Forelimb muscle (tissue), 1 donor: Measurements from ENCODE around the gene FYTTD1. TPM values are rescaled to one million over a fixed set of nuclear protein-coding genes. Genes with fewer than 3 reads are reported as not detected.

Experiments used
- DNase-seq: peaks from one replicate; pipeline ENCODE4 v3.0.0-alpha.2; 2013; ENCODE audit warnings: low read depth
- polyA plus RNA-seq: library from polyadenylated mRNA; unstranded; fragments of 120-200 nt; gene quantifications from one replicate; pipeline ENCODE4 v1.2.1, GENCODE V29; 2013; ENCODE audit not compliant: insufficient read length

The FYTTD1 gene
- polyA plus RNA-seq, 1 donor = 71.9 TPM

- DNase-seq = no peak
These were observed 42.4 kb downstream of the FYTTD1 start for GRCh38 chr3:197791892-197792647.

- no peak for DNase-seq
These were observed 43.6 kb downstream of the FYTTD1 start for GRCh38 chr3:197793247-197793646.

DNA sequence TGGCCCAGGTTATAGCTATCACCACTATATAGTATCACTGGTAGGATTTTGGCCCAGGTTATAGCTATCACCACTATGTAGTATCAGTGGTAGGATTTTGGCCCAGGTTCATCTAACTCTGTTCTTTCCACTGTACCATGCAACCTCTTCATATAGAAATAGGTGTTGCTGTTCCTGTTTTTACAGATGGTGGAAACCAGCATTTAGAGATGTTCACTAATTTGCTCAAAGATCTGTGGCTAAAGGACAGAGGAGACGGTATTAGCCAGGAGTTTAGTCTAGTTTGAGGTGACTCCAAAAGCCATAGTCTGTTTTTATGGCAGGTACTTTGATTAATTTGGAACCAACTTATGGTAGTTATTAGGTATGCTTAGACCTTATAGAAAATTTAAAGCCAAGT is 44.4 kb downstream of the FYTTD1 start:
- DNase-seq = no peak

GRCh38 chr3:197795200-197795599 is 45.5 kb downstream of the FYTTD1 start:
- DNase-seq = no peak

DNA sequence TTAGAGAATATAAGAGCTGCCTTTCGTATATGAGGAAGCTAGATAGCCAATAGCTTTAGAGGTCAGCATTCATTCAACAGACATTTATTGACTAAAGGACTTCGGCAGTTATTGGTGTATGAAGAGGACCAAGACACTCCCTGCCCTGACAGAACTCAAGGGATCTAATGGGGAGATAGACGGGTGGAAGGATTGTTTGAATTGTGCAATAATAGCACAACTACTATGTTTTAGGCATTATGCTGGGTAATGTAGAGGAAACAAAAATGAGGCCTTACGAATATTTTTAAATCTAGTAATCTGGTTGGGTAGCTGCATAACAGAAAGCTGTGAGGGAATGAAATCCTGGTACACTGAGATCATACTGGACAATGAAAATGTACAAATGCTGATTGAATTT is 46.4 kb downstream of the FYTTD1 start:
- no peak for DNase-seq

DNA sequence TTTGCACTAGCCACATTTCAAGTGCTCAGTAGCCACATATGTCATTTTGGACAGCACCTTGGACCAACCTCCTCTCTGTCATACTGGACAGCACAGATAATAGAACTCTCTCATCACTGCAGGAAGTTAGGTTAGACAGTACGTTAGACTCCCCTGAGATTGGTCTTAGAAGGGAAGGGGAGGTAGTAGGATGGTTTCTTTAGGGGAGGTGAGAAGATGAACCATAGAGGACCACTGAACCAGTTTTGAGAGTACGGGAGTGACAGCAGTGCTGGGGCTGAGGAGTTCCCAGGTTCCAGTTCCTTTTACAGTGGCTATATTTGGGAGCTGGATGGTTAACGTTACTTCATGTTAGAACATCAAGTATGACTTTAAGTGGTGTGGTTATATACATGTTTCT is 49.2 kb downstream of the FYTTD1 start:
- DNase-seq = no peak

- DNase-seq = no peak
These were observed 50.7 kb downstream of the FYTTD1 start for GRCh38 chr3:197800379-197800778.

GRCh38 chr3:197801891-197802778 is 52.5 kb downstream of the FYTTD1 start:
- DNase-seq = no peak

DNA sequence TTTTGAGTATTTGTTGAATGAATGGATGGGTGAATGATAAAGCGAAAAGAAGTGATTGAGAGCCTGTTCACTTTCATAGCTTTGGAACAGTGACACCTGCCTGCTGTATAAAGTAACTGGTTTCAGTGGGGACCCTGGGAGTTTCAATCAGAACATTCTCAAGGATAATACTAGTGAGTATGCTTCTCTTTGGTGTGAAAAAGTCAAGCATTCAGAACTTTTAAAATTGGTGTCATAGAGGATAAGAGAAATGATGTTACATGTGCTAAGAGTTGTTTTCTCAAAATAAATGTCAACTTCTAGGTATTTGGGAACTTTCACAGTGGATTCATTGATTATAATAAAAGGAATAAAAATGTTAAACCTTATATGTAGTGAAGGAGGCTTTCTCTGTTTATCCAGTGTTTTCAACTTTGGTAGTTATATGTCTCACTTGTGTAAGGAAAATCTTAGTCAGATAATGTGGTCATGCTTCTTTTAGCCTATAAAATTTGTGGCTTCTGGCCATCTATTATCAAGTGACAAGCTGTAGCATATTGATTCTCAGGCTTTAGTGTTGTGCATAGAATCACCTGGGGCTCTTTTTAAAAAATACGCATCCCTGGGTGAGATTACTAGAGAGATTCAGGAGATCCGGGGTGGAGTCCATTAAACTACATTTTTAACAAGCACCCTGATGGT is 53.2 kb downstream of the FYTTD1 start:
- DNase-seq = no peak

DNA sequence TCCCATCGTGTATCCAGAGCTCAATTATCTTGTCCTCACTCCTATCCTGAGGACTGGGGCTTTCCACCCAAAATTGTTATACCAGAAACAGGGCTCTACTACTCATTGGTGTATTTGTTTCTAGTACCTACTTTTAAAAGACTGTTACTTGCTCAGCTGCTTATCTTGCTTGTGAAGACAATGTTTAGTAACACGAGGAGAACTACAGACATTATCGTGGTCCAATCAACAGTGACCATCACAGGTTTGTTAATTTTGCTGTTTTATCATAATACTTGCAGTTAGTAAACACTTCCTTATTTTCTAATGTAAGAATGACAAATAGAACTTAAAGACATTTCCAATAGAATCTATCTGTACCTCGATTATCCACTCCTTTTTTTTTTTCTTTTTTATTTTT is 54.8 kb downstream of the FYTTD1 start:
- no peak for DNase-seq

DNA sequence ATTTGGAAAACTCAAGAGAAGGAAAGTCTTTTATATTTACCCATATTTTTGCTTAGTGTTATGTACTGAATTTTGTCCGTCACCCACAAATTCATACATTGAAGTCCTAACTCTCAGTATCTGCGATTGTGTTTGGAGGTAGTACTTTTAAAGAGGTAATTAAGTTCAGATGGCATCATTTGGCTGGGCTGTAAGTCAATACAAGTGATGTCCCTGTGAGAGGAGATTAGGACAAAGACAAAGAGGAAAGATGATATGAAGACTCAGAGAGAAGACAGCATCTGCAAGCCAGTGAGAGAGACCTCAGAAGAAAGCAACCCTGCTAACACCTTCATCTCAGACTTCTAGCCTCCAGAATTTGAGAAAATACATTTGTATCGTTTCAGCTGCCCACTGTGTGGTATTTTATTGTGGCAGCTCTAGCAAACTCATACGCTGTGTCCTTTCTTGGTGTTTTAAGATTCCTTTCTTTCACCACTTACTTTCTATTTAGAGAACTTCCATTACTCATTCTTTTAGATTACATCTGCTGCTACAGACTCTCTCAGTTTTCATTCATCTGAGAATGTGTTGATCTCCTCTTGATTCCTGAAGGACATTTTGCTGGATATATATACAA is 58.4 kb downstream of the FYTTD1 start:
- DNase-seq = no peak

GRCh38 chr3:197809356-197810020 is 59.8 kb downstream of the FYTTD1 start:
- no peak for DNase-seq

- DNase-seq = no peak
These were observed 61.2 kb downstream of the FYTTD1 start for GRCh38 chr3:197810901-197811300.

GRCh38 chr3:197811343-197811742 is 61.7 kb downstream of the FYTTD1 start:
- no peak for DNase-seq

DNA sequence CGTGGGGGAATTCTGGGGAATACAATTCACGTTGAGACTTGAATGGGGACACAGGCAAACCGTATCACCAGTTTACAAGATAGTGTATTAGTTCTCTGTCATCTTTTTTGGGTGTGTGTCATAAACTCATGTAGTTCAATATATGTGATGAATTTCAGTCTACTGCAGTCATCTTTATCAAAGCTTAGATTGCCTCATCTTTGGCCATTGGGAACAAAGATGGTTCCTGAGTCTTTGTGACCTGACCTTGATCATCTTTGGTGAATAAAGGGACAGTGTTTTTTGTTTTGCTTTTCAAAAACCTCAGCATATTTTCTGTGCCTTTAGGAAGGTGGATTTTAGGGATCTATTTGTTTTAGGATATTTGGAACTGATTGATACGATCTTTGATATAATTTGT is 64.7 kb downstream of the FYTTD1 start:
- no peak for DNase-seq

DNA sequence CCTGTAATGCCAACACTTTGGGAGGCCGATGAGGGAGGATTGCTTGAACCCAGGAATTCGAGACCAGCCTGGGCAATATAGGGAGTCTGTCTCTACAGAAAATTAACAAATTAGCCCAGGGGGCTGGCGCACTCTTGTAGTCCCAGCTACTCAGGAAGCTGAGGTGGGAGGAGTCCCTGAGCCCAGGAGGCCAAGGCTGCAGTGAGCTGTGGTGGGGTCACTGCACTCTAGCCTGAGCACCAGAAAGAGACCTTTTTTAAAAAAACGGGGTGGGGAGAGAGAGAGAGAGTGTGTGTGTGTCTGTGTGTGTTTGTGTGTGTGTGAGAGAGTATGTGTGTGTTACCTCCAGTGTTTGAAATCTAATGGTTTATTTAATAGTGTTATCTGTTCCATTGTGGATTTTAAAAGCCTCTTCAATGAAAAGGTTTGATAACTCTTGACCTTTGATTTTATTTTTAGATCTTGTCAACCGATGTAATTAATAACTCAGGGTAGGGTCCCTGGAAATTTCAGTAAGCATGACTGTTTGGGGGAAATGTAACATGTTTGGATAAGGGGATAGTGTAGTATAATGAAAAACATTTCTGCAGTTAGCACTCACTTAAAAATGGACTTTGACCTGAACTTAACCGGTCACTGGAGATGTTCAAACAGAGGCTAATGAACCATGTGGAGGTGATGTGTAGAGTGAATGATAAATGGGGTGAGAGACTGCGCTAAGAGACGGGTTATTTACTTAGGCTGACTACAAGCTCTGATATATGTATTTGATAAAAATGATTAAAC is 71.1 kb downstream of the FYTTD1 start:
- no peak for DNase-seq

DNA sequence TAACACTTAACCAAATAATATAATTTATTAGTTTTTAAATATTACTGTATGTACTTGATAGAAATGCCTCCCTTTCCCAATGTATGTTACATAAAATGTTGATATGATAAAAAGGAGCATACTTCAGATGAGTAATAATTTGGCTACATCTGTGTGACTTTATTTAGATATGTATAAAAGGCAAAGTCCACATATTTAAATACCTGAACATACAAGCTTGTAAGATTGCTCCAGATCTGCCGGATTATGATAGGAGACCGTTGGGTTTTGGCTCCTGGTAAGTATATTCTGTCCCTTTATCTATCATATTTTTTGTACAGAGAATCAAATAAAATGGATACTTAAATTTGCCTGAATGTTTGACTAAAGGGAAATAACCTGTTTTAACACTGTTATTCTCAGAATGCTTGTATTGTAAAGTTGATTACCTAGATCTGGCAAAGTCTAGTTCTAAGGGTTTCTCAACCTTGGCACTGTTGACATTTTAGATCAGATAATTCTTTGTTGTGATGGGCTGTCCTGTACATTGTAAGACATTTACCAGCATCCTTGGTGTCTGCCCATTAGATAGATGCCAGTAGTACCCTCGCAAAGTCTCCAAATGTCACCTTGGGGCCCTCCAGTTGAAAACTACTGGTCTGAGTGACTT is 79.8 kb downstream of the FYTTD1 start:
- DNase-seq = no peak

- no peak for DNase-seq
These were observed 80.8 kb downstream of the FYTTD1 start for GRCh38 chr3:197830308-197830966.

DNA sequence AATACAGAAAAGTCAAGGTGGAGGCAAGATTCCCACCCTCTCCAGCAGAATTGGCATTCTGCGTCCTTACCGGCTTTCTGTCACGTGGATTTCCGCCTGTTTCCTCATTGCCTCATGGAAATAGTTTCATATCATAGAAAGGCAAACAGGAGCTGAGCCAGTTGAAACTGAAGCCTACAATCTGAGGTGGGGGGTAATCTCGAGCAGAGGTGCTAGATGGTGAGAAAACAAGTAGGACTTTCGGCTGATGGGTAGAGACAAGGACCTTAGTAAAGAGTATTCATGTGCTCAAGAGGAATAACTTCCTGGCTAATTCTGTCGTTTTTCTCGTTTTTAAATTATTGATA is 81.3 kb downstream of the FYTTD1 start:
- no peak for DNase-seq
